ENCODE results near the gene MFN2.

The MFN2 gene

DNA sequence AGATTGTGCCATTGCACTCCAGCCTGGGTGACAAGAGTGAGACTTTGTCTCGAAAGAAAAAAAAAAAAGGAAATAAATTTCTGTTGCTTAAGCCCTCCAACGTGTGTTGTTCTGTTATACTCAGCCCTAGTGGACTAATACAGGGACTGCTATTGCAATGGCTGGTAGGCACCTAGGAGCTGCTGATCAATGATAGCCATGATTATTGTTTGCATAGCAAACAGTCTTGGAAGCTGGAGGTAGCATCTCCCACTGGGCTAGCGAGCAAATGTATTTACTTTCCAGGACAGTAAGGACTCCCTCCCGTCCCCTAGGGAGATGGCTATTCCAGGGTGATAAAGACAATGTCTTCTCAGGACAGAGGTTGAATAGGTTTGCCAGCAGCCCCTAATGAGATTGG lies 69.4 kb downstream of the MFN2 start:
- no peak for DNase-seq (ENCODE audit: low read depth in 2 of 2)

DNA sequence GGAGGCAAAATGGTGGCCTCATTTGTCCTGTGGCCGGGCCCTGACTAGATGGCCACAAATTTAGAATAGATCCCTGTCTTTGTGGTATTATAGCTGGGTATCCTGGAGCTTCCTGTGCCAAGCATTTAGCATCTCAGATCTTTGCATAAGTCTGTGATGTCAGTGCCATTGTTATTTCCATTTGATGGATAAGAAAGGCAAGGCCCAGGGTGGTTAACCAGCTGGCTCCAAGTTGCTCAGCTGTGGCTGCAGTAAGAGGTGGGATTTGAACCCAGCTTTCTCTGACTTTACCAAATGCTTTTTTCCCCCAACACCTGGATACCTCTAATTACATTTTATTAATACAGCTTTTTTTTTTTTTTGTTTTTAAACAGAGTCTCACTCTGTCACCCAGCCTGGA lies 71.1 kb downstream of the MFN2 start:
- DNase-seq (ENCODE audit: low read depth in 2 of 2) = no peak

DNA sequence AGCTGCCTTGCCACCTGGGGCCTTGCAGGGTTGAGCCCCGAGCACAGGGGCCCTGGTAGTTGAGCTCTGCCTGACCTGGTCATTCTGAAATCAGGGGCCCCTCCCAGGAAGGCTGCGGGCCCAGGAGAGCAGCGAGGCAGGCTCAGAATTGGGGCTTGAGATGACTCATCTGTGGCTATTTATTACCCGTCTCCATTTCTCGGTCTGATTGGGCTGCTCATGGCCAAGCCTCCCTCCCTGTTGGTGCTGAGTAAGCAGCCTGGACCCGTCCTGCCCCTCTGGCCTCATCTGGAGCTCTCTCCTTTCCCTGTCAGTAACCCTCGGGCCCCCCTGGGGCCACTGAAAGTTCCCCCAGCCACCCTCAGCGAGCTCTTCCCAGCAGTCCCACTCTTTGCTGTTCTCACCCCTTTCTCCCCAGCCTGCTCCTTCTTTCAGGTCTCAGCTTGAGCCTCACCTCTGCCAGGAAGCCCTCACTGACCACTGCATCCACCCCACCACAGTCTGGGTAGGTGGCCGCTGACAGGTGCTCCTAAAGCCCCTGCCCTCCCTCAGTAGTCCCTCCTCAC lies 71.8 kb downstream of the MFN2 start:
- no peak for DNase-seq (ENCODE audit: low read depth in 2 of 2)

DNA sequence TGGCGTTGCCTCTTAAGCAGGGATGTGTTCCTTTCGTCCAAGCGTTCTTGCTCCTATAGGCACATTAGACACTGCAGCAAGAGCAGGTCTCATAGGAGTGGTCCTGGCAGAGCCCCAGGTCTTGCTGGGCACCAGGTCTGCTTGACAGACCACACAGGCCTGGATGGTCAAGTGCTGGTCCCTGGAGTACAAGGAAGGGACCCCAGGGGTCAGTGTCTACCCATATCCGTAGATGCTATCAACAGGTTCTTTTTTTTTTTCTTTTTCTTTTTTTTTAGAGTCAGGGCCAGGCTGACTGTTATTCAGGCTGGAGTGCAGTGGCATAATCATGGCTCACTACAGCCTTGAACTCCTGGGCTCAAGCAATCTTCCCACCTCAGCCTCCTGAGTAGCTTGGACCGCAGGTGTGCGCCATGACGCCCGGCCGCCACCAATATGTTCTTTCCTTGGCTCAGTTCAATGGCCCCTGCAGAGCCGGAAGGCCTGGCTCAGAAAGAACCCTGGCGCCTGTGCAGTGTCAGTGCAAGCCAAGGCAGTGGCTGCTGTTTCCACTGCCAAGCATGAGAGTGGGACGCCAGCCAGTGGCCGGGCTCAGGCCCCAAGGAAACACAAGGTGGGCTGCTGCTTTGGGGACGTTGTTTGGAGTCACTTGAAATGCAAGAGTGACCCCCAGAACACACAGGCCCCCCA lies 72.9 kb downstream of the MFN2 start:
- no peak for DNase-seq (ENCODE audit: low read depth in 2 of 2)

DNA sequence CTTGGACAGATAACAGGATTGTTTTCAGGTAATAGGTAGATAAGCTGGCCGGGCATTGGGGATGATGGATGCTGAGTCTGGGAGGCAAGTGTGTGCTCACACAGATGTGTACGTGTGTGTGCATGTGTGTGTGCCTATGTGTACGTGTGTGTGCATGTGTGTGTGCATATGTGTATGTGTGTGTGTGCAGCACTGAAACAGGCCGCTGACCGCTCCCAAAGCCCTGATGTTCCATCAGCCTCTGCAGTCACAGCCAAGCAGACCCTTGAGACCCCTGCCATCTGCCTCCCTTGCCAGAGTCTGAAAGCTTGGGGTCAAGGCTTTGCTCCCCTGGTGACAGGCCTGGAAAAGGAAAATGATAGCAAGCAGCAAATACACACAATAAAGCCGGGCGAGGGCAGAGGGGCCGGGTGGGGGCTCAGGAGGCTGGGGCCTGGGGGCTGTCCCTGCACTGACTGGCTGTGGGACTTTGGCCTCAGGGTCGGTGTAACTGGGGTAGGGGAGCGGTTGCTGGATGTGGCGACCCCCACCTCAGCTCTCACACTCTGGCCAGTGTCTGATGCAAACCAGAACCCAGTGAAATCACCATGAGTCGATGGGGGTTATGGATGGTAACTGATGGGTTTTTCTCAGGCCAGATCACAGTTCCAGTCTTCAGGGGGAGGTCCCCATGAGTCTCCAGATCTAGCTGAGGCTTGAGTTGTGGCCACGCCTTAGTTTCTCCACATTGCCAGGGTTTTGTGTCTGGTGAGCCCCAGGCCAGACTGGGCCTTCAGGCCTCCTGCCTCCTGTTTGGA lies 73.7 kb downstream of the MFN2 start:
- DNase-seq (ENCODE audit: low read depth in 2 of 2) = no peak

DNA sequence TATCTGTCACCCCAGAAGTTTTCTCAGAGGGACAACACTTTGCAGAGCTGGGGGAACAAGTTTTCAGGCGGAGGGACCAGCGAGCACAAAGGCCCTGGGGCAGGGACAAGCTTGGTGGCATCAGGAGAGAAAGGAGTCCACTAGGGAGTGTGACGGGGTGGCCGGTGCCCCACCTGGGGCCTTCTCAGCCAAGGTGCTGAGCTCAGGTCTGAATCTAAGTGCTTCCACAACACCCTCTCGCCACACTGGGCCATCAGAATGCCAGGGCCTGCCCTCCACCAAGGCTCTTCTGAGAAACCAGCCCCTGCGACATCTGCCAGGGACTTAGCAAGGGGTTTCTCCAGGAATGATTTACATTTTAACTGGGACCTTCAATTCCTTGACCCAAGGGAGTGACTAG lies 75.0 kb downstream of the MFN2 start:
- no peak for DNase-seq (ENCODE audit: low read depth in 2 of 2)

DNA sequence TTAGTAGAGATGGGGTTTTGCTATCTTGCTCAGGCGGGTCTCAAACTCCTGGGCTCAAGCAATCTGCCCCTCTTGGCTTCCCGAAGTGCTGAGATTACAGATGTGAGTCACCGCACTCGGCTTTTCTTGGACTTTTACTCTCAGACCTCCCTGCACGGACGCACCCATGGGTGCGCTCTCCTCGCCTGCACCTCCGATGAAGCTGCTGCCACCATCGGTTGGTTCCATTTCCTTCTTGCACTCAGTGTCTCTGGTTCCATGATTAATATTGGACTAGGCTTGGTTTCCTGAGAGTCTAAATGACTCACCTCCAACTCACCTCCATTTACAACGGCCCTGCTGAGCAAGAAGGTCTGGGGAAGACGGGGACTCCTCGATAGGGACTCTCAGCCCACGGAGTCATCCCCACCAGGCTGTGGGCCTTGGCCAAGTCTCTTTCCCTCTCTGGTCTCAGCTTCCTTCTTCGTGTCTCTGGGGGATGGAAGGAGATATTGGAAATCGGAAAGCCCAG lies 76.1 kb downstream of the MFN2 start:
- DNase-seq (ENCODE audit: low read depth in 2 of 2) = no peak

DNA sequence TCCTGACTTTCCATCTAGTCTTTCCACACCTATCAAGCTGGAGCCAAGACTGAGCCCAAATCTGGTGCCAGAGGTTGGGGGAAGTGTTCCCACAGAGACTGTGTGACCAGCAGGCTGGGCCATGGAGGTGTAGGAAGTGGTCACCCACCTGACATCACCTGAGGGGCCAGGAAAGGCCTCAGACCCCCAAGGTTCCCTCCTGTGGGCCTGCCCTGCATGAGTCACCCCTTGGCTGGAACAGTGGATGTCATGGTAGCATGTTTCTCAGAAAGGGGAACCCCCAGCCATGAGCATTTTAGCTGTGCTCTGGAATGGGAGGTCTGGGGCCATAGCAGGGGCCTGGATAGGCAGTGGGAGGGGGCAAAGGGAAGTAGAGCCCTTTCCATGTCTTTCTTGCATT lies 77.1 kb downstream of the MFN2 start:
- no peak for DNase-seq (ENCODE audit: low read depth in 2 of 2)

DNA sequence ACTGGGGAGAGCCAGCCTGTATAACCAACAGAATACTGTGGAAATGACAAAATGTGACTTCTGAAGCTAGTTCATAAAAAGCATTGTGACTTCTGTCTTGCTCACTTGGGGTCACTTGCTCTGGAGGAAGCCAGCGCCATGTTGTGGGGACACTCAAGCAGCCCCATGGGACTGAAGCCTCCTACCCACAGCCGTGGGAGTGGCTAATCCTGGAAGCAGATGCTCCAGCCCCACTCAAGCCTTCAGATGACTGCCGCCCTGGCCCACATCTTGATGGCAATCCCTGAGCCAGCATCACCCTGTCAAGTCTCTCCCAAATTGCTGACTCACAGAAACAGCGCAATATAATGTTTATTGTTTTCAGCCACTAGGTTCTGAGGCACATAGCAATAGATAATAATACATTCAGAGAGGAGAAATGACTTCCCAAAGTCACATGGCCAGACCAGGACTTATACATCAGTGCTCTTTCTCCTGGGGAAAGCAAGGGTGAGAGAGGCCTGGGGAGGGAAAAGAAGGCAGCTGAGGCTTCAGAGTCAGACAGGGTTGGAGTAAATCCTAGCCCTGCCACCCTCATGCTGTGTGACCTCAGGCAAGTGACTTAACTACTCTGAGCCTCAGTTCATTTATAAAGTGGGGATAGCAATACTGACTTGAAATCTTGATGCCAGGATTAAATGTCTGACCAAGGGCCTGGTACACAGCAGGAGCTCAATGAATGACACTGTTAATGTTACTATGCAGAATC lies 77.9 kb downstream of the MFN2 start:
- no peak for DNase-seq (ENCODE audit: low read depth in 2 of 2)

DNA sequence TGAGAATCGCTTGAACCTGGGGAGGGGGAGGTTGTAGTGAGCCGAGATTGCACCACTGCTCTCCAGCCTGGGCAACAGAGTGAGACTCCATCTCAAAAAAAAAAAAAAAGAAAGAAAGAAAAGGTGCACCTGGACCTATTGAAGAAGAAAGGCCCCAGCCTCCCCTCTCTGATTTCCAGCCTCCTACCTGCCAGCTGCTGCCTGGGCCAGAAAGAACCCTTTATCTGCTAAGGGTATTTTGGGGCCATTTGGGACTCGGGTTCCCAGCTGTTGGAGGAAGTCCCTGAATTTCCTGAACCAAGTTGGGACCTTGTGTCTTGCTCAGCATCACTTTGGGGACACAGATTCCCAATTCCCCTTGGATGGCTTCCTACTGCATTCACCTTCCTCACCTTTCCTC lies 79.0 kb downstream of the MFN2 start:
- no peak for DNase-seq (ENCODE audit: low read depth in 2 of 2)

DNA sequence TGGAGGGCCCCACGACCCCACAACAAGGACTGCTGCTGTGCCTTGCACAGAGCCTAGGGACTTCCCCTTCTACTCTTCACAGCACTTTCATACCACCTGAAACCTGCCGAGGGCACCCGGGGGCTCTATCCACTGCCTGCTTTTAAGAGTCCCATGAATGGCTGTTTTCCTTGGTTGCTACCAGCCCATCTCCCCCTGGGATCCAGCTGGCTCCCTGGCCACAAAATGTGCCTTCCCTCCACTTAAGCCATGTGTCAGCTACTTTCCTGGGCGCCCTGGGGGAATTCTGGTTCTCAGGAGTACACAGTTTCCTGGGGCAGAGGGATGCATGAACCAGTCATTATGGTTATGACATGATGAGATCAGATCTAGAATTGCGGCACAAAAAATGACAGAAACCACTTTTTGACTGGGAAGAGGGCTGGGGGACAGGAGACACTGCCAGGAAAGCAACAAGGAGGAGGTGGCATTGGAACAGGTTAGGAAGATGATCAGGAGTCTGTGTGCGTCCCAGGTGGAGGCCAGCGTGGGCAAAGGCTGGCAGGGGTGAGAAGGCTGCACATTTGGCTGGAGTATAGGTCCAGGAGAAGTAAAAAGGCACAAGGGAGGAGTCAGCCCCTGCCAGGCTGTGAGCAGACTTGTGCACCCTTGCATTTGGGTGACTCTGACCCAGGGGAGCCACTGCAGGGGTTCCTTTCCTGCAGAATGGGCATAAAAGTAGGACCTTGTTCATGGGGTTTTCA lies 79.6 kb downstream of the MFN2 start:
- no peak for DNase-seq (ENCODE audit: low read depth in 2 of 2)

DNA sequence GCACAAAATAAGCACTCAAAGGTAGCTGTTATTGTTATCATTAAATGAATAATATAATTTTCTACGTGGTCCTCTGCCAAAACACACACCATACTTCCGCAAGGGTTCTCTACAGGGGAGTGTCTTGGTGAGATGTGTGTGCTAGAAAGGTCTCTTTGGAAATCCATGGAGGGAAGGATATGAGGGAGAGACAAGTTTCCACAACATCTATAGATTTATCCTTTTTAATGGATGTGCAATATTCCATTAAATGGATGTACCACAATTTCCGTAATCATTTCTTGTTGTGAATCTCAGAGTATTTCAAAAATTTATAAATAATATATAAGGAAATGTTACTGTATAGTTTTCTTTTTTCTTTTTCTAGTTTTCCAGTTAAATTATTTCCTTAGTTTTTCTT lies 80.3 kb downstream of the MFN2 start:
- no peak for DNase-seq (ENCODE audit: low read depth in 2 of 2)
